22Rv1 (cell line): Measurements from ENCODE around the gene KRT12.

Experiments
- H3K27ac ChIP-seq: fragments of 450-650 bp; 2 replicates; pipeline ENCODE4 v1.5.1; 2017
- CTCF ChIP-seq: fragments of 450-650 bp; IDR thresholded peaks from 2 replicates; pipeline ENCODE4 v1.5.1; 2017; ENCODE audit warnings: mild to moderate bottlenecking
- ZFX ChIP-seq: fragments of 450-650 bp; IDR thresholded peaks from 2 replicates; pipeline ENCODE4 v1.6.1; 2017; ENCODE audit warnings: antibody characterized with exemption, borderline replicate concordance

The KRT12 gene

GRCh38 chr17:40844671-40845107, 22.3 kb downstream of the KRT12 start:
- no peak overlapping the region for H3K27ac ChIP-seq
- TF ChIP-seq CTCF (no peak), ZFX (no peak)

GRCh38 chr17:40843242-40843641, 23.8 kb downstream of the KRT12 start:
- no peak for TF ChIP-seq ZFX
- TF ChIP-seq CTCF, result no peak

GRCh38 chr17:40841246-40841645, 25.8 kb downstream of the KRT12 start:
- H3K27ac ChIP-seq, result no peak overlapping the region
- TF ChIP-seq ZFX (no peak), CTCF (no peak)

More at GRCh38 chr17:40843242-40843641, 23.8 kb downstream of the KRT12 start:
- H3K27ac ChIP-seq, result no peak overlapping the region

GRCh38 chr17:40839194-40839593, 27.8 kb downstream of the KRT12 start:
- TF ChIP-seq CTCF, result no peak
- no peak for TF ChIP-seq ZFX
- no peak overlapping the region for H3K27ac ChIP-seq

GRCh38 chr17:40836020-40836419, 31.0 kb downstream of the KRT12 start:
- H3K27ac ChIP-seq, result no peak overlapping the region
- no peak for TF ChIP-seq CTCF
- no peak for TF ChIP-seq ZFX

GRCh38 chr17:40833882-40834281, 33.1 kb downstream of the KRT12 start:
- TF ChIP-seq CTCF (no peak), ZFX (no peak)
- no peak overlapping the region for H3K27ac ChIP-seq

- TF ChIP-seq ZFX, result no peak
- TF ChIP-seq CTCF, result no peak
- no peak overlapping the region for H3K27ac ChIP-seq
Observed at GRCh38 chr17:40832840-40833239, 34.2 kb downstream of the KRT12 start.
